ENCODE results near the gene JADE3.

JADE3 gene

DNA sequence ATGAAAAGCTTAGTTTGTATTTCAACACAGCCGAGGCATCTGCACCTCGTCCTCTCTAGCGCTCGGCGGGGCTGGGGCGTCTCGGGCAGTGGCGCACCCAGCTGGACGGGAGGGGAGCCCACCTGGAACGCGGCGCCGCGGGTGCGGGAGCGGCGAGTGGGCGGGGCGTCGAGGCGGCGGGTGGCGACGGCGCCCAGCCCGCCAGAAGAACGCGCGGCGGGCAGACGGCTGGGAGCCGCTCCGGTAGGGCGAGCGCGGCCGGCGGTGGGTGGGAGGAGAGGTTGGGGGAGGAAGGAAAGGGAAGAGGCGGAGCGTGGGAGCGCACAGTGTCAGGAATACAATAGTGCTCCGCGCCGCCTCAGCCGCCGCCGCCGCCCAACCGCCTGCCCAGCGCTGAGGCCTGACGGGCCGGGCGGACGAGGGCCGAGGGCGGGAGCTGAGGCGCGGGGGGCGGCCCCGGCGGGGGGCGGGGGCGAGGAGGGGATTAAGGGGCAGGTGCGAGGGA is at the start of gene JADE3:
Gene JADE3 (plus strand): TSS at position 324 of the 505 bp plus-strand sequence. CDS start 72,474 bp downstream, outside the sequence.
- no peak for DNase-seq (ENCODE audit: low read depth, low spot score)

DNA sequence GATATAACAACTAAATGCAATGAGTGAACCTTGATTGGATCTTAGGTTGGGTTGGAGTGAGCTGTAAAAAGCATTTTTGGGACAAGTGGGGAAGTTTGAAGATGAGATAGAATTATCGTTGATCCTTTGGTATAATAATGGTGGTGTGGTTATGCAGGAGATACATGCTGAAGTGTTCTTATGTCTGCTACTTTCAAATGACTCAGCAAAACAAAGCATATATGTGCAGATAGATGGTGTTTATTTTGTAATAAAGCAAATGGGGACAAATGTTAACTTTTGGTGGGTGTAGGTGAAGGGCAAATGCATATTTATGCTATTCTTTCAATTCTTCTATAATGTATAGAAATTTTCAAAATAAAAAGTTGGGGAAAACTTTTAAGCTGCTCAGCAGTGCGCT is 49.1 kb upstream of the JADE3 start:
- no peak for DNase-seq (ENCODE audit: low read depth, low spot score)

DNA sequence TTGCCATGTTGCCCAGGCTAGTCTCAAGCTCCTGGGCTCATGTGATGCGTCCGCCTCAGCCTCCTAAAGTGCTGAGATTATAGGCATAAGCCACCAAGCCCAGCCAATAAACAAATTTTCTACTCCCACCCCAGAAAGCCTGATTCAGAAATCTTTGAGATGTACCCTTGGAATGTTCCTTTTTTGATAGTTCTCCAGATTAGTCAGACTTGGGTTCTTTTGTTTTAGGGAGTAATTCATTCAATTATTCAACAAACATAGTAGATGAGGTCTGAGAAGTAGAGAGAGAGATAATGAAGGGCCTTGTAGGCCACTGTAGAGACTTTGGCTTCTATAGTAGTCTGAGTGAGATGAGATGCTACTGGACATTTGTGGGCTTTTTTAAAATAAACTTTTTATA is 47.6 kb upstream of the JADE3 start:
- no peak for DNase-seq (ENCODE audit: low read depth, low spot score)

DNA sequence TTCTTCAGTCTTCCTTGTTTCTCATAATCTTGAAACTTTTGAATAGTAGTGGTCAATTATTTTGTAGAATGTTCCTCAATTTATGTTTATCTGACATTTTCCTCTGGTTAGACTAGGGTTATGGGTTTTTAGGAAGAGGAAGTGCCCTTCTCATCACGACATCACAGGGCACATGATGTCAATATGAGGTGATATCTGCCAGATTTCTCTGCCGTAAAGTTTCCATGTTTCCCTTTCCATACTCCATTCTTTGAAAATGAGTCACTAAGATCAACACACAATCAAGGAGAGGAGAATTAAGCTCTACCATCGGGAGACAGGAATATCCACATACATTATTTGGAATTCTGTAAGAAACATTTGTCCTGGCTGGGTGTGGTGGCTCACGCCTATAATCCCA is 46.9 kb upstream of the JADE3 start:
- no peak for DNase-seq (ENCODE audit: low read depth, low spot score)

DNA sequence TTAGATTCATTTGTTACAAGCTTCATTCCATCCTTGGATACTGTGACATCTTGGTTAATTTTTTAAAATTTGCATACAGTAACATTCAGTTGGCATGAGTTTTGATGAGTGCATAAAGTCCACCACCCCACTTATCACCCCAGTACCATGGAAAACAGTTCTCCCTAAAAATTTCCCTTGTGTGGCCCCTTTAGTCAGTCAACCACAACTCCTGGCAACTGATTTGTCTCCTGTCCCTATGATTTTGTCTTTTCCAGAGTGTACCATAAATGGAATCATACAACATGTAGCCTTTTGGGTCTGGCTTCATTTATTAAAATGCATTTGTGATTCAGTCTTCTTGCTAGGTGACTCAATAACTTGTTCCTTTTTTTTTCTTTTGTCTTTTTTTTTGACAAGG is 45.5 kb upstream of the JADE3 start:
- DNase-seq (ENCODE audit: low read depth, low spot score), result no peak

DNA sequence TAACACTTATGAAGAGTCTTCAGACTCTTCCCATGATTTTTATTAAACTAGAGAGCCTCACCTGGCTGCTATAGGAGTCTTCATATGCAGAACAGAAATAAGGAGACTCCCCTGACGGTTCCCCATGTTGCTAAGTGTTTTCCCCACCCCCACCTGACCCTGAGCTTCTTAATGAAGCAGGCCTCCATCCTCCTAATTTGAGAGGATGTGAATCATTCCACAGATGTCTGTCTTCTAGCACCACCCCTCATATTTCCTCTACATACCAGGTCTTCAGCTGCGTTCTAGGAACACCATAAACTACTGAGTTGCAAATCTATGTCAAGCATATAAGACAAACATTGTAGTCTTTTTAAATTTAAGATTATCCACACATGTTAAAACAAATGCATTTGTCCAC is 38.5 kb upstream of the JADE3 start:
- no peak for DNase-seq (ENCODE audit: low read depth, low spot score)

DNA sequence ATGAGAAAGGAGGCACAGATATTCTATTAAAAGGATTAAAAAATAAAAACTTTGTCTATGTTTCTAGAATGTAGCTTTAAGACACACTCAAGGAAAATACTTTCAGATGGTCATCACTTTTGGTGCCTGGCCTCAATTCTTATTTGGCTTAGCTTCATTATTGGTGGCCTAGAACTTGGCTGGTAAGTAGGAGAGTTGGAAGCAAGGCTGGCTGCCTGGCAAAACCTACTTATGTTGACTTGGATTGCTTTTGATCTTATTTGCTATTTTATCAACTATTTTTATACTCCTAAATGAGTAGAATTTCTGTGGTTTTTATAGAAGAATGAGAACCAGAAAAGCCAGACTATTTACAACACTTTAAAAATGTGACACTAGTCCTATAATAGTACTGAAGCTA is 35.3 kb upstream of the JADE3 start:
- DNase-seq (ENCODE audit: low read depth, low spot score), result no peak

DNA sequence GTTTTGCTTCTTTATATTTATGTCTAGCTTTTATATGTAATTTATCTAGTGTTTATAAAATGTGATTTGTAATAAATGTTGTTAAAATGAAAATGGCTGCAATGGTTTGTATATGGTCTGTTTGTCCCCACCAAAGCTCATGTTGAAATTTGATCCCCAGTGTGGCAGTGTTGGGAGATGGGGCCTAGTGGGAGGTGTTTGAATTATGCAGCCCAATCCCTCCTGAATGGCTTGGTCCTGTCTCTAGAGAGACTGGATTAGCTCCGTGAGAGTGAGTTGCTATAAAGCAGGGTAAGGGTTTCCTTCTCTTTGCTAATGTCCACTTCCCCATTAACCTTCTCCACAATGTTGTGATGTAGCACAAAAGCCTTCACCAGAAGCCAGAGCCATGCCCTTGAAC is 30.0 kb upstream of the JADE3 start:
- DNase-seq (ENCODE audit: low read depth, low spot score), result no peak

DNA sequence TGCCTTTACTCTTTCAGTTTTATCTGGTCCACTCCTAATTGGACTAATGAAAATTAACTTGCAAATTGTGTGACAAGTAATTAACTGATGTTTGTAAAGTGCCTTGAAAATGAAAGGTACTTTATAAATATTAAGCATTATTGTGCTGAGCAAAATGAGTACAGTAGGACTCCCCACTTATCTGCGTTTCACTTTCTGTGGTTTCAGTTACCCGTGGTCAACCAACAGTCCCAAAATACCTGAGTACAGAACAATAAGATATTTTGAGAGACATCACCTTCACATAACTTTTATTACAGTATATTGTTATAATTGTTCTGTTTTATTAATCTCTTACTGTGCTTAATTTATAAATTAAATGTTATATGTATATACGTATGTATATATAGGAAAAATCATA is 27.4 kb upstream of the JADE3 start:
- no peak for DNase-seq (ENCODE audit: low read depth, low spot score)

DNA sequence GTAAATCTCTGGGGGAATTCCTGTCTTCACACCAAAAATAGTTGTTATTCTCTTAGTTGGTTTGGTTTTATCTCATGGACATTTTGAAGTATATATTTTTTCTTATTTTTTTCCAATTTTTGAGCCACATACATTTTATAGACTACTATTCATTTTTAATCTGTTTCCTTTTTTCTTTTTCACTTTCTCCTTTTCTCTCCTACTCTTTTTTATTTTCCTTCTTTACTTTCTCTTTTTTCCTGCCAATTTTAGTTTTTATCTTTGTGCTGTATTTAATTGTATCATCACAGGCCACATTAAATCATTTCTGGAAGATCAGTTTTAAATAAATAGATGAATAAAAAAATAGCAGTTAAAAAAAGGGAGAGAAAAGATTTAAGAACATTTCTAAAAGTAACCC is 14.0 kb upstream of the JADE3 start:
- DNase-seq (ENCODE audit: low read depth, low spot score), result no peak

DNA sequence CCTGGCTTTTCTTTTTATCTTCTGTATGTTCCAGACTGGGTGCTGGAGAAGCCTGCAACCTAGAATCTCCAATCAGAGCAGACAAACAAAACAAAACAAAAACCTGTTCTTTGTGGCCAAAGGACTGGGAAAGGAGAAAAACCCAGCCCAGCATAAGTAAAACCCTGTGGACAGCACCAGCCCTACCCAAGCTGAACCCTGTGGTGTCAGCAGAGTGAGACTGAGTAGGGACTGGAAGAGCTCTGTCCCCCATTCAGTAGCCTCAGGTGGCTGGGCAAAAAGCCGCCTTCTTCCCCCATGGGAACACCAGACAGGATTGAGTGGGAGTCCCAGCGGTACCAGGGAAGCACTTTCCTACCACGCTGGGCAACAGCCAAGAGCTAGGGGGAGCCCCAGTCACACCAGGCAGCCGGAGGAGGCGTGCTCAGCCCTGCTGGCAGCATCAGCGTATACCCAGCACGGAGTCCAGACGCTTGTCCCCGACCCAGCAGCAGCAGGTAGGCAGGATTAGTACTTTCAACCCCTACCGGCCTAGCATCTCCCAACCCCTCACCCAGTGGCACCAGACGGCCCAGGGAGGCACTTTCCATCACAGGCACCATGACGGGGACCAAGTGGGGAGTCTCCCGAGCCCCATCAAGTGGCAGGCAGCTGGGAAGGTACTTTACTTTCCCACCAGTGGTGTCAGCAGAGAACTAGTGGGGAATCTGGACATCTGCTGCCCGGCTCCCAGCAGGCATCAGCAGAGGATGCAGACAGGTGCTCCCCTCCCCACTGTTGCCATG is 8.6 kb upstream of the JADE3 start:
- no peak for DNase-seq (ENCODE audit: low read depth, low spot score)

DNA sequence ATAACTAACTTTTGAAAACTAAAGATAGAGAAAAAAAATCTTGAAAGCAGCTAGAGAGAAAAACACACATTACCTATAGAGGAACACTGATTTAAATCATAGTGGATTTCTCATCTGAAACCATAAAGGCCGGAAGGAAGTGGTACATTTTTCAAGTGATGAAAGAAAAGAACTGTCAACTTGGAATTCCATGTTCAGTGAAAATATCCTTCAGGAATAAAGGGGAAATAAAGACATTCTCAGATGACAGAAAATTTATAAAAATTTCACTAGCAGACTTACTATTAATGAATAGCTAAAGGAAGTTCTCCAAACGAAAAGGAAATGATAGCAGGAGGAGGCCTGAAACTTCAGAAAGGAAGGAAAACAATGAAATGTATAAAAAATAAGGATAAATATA is 7.6 kb upstream of the JADE3 start:
- DNase-seq (ENCODE audit: low read depth, low spot score), result no peak

DNA sequence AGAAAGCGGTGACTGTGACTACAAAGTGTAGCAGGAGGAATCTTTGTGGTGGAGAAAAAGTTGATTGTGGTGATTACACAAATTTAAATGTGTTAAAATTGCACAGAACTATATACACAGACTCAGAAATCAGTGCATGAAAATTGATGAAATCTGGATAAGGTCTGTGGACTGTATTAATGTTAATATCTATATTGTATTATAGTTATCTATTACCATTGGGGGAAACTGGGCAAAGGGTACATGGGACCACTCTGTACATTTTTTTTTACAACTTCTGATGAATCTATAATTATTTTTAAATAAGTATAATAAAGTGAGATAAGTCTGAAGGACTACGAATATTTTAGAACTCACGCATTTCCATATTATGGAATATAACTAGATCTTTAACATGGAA is 1.8 kb upstream of the JADE3 start:
- DNase-seq (ENCODE audit: low read depth, low spot score), result no peak

DNA sequence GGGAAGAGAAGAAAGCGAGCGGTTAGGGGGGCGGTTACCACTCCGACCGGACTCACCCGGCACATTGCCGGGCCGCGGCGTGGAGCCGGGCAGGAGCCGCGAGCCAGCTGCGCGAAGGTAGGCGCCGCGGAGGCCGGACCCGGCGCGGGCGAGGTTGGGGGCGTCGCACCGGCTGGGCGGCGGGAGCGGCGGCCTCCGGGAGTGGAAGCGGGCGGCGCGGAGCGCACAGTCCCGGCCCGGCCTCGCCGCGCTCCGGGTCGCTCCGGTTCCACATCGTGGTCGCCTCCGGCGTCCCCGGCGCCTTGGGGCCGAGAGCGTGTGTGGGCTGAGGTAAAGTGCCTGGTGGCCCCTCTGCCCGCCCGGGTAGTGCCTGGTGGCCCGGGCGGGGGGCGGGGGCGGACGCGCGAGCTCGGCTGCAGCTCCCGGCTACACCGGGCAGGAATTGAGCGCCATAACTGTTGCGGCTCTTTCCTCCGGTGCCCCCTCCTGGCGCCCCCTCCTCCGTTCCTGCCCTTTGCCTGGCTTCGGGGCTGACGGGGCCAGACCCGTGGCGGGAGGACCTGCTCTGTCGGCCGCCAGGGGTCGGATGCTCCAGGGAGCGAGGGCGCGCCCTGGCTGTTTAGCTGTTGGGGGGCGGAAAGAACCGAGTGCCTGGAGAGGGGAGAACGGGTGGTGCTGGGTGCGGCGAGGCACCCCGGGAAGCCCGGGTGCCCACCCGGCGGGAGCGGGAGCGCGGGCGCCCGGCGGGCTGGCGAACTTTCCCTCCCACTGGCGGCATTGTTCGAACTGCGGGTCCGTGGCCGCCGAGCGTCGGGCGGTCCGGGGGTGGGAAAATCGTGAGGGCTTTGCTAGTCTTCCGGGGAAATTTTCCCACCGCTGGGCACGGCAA is 626 bp downstream of the JADE3 start:
- DNase-seq (ENCODE audit: low read depth, low spot score), result no peak

DNA sequence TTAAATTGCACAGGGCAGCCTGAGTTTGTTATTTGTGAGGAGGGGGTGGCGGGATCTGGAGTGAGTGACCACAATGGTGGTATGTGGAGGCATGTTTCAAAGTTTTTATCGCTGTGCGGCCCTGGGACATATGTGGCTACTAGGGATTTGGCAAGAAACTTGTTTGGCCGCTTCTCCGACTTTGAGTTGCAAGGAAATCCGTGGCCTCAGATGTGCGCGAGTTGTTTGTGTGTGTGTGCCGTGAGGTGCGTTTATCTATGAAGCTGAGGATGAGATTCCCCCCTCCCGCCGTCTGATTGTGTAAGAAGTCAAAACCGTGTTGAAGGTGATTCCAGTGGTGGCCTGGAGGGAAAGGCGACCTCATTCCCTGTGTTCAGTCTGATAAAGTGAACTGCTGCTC is 1.4 kb downstream of the JADE3 start:
- DNase-seq (ENCODE audit: low read depth, low spot score), result no peak

DNA sequence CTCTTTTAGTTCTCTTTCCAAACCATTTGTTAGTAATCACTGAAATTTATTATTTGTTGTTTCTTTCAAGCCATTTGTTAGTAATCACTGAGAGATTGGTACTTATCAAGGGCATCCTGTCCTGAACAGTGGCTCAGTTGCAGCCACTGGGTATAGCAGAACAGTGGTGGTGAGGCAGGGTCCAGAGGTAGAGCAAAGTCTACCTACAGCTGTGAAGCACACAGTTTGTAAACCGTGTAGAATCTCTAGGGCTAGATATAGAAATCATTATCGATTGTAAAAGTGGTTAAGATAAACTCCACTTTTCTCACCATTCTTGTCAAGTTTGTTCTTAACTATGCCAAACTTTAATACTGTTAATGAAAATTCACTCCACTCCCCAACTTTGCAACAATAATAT is 4.1 kb downstream of the JADE3 start:
- DNase-seq (ENCODE audit: low read depth, low spot score), result no peak

DNA sequence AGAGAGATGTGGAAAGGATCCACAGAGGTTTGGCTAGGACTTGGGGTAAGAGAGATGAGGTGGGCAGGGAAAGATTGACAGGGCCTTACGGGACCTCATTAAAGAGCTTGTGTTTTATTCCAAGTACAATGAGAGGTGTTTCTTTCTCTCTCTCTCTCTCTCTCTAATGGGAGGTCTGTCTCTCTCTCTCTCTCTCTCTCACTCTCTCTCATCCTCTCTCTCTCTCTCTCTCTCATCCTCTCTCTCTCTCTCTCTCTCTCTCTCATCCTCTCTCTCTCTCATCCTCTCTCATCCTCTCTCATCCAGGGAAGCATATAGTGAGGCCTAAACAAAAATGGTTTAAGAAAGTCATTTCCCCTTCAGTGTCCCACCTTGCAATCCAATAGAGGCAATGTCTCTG is 5.4 kb downstream of the JADE3 start:
- DNase-seq (ENCODE audit: low read depth, low spot score), result no peak

DNA sequence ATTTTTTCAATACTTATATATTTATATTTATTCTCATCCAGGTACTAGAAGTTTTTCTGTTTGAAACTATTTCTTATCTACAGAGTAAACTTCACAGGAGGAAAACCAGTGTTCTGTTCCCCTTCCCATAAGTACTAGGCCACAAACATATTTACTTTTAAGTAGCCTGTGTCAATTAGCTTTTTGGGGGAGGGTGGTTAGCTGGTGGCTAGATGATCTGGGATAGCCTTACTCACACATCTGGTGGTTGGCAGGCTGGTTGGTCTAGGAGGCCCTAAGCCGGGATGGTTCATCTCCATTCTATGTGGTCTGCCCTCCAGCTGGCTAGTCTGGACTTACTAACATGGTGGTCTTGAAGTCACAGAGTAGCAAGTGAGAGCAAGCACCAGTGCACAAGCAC is 6.2 kb downstream of the JADE3 start:
- no peak for DNase-seq (ENCODE audit: low read depth, low spot score)

DNA sequence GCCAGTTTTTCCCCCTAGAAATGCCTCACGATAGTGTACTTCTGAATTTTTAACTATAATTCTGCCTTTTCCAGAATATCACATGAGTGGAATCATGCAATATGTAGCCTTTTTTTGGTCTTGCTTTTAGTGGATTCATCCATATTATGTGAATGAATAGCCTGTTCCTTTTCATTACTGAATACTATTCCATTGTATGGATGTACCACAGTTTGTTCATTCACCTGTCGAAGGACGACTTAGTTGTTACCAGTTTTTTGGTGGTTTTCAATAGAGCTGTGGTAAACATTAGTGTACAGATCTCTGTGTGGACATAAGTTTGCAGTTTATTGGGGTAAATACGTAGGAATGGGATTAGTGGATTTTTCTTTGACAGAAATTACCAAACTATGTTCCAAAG is 8.0 kb downstream of the JADE3 start:
- DNase-seq (ENCODE audit: low read depth, low spot score), result no peak

DNA sequence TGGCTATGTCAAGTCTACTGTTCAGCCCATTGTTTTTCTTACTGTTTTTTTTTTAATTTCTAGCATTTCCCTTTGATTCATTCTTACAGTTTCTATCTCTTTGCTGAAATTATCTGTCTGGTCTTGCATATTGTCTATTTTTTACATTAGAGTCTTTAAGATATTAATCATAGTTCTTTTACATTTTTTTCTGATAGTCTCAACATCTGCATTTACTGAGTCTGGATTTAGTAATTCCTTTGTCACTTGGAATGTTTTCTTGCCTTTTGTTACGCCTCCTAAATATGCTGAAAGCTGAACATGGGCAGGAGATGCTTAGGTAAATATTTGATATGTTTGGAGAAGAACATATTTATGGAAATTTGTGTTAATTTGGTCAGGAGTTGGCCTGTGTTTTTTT is 10.4 kb downstream of the JADE3 start:
- DNase-seq (ENCODE audit: low read depth, low spot score), result no peak

DNA sequence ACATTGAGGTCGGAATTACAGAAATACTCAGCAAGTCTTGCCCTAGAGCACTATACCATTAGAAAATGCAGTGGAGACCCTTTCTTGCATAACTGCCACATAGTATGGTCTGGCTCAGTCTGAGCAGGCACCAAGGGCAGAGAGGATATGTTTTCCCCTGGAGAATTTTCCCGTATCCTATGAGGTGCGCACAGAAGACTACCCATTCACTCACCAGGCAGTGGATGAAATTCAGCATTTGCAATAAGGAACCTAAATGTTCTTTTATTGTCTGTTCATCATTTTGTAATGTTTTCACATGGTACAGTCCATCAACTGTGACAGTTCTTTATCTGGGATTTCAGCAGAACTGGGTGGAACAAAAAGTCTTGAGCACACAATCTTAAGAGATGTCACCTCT is 15.5 kb downstream of the JADE3 start:
- no peak for DNase-seq (ENCODE audit: low read depth, low spot score)

DNA sequence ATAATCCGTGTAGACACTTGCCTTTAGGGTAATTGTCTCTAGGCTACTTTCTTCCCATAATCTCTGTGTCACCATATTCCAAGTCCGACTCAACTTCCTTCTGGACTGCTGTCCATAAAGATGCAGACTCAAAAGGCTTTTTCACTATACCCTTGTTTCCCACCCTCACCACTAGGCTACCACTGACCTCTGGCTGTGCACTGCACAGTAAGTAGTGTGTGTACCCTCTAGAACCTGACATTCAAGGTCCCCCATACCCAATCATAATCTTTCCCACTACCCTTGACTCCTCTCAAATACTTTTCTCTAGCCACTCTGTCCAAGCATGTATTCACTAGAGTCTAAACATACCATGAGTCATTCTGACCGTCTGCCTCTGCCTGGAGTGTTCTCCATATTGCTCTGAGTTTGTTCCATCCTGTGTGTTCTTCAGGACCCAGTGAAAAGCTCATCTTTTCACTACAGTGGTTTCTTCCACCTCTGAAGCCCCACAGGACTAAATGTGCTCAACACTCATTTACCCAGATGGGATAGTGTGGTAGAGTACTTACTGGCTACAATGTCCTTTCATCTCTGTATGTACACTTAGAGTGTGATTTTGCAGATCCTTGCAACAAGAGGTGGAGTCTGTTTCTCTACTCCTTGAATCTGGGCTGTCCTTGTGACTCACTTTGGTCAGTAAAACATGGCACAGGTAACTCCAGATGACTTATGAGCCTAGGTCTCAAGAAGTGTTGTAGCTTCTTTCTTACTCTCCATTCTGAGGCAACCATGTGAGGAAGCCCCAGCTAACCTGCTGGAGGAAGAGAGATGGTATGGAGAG is 17.4 kb downstream of the JADE3 start:
- no peak for DNase-seq (ENCODE audit: low read depth, low spot score)
